Spinal cord (tissue), 10 donors: Measurements from ENCODE around the gene CCDC152. TPM values are rescaled to one million over a fixed set of nuclear protein-coding genes. Genes with fewer than 3 reads are reported as not detected.

Experiments
- DNase-seq, 6 donors: peaks; one replicate each; pipeline versions ENCODE4 v3.0.0 to v3.0.0-alpha.2; 2013 to 2015; ENCODE audit warnings: low spot score in 6 of 6, low read depth in 4 of 6
- H3K27ac ChIP-seq: one replicate; pipeline ENCODE4 v1.5.1; 2013; ENCODE audit warnings: low read depth, low read length, control low read depth
- H3K27me3 ChIP-seq: one replicate; pipeline ENCODE4 v1.6.1; 2013; ENCODE audit warnings: low read length; ENCODE audit not compliant: control insufficient read depth, insufficient read depth
- H3K36me3 ChIP-seq: one replicate; pipeline ENCODE4 v1.6.1; 2013; ENCODE audit warnings: low read length; ENCODE audit not compliant: control insufficient read depth, insufficient read depth
- H3K4me1 ChIP-seq: one replicate; pipeline ENCODE4 v1.6.1; 2013; ENCODE audit warnings: low read length; ENCODE audit not compliant: control insufficient read depth, insufficient read depth
- H3K4me3 ChIP-seq: one replicate; pipeline ENCODE4 v1.5.1; 2013; ENCODE audit warnings: low read depth, low read length, control low read depth
- H3K9me3 ChIP-seq: one replicate; pipeline ENCODE4 v1.6.1; 2013; ENCODE audit warnings: low read length; ENCODE audit not compliant: control insufficient read depth, insufficient read depth
- WGBS: methylation state at CpG from one replicate; pipeline ENCODE4 v1.1.5; 2013; ENCODE audit warnings: missing lambda C conversion rate; ENCODE audit not compliant: insufficient coverage; 5-methylcytosine and 5-hydroxymethylcytosine counted together
- polyA plus RNA-seq, 2 donors: library from polyadenylated mRNA; unstranded; fragments of 120-200 nt; gene quantifications; one replicate each; pipeline ENCODE4 v1.2.1, GENCODE V29; 2013; ENCODE audit not compliant: insufficient read length in 2 of 2
- total RNA-seq, 2 donors: library from RNA; depleted of rRNA in 1 of 2; stranded (reverse); fragments of 120-200 nt in 1 of 2; fragments of >200 nt in 1 of 2; gene quantifications; one replicate each; pipeline versions ENCODE4 v1.2.3 to v1.2.4, GENCODE V29; 2013 to 2014
- donor health status: healthy.

The CCDC152 gene
- total and polyA plus RNA-seq, 4 donors = 5.9 to 14.9 (median 11.6) TPM

- Histone ChIP-seq H3K4me1 (no peaks in the 10 kb centered on the region), H3K27me3 (no peaks in the 10 kb centered on the region)
- no peak for DNase-seq
Observed at GRCh38 chr5:42770003-42770402, 13.4 kb downstream of the CCDC152 start.

GRCh38 chr5:42772265-42772993 is 15.8 kb downstream of the CCDC152 start:
- no peak for DNase-seq
- Histone ChIP-seq H3K36me3 (no peaks in the 10 kb centered on the region), H3K4me3 (no peak overlapping the region), H3K4me1 (no peaks in the 10 kb centered on the region), H3K27me3 (no peaks in the 10 kb centered on the region), H3K9me3 (no peaks in the 10 kb centered on the region), H3K27ac (no peak overlapping the region)
- 97% methylated on average over 3 of the region's 13 CpGs for WGBS

More at GRCh38 chr5:42770003-42770402, 13.4 kb downstream of the CCDC152 start:
- H3K36me3 ChIP-seq = no peaks in the 10 kb centered on the region
- no peak overlapping the region for H3K4me3 ChIP-seq
- no peaks in the 10 kb centered on the region for H3K9me3 ChIP-seq
- no peak overlapping the region for H3K27ac ChIP-seq

- no CpG with 5 or more reads among the region's 1 CpG for WGBS
- Histone ChIP-seq H3K27me3 (no peaks in the 10 kb centered on the region), H3K4me1 (no peaks in the 10 kb centered on the region), H3K4me3 (no peak overlapping the region), H3K27ac (no peak overlapping the region), H3K36me3 (no peaks in the 10 kb centered on the region), H3K9me3 (no peaks in the 10 kb centered on the region)
- no peak for DNase-seq
Observed at GRCh38 chr5:42779083-42779482, 22.5 kb downstream of the CCDC152 start.

- WGBS = no CpG with 5 or more reads among the region's 1 CpG
Observed at GRCh38 chr5:42781584-42781983, 25.0 kb downstream of the CCDC152 start.

GRCh38 chr5:42784132-42784531 is 27.5 kb downstream of the CCDC152 start:
- no peak for DNase-seq
- Histone ChIP-seq H3K36me3 (no peaks in the 10 kb centered on the region), H3K9me3 (no peaks in the 10 kb centered on the region), H3K27me3 (no peaks in the 10 kb centered on the region), H3K27ac (no peak overlapping the region), H3K4me1 (no peaks in the 10 kb centered on the region), H3K4me3 (no peak overlapping the region)
- WGBS = 100% methylated on average over 1 of the region's 1 CpG

More at GRCh38 chr5:42781584-42781983, 25.0 kb downstream of the CCDC152 start:
- DNase-seq = no peak
- Histone ChIP-seq H3K27me3 (no peaks in the 10 kb centered on the region), H3K4me3 (no peak overlapping the region), H3K36me3 (no peaks in the 10 kb centered on the region), H3K9me3 (no peaks in the 10 kb centered on the region), H3K4me1 (no peaks in the 10 kb centered on the region), H3K27ac (no peak overlapping the region)

- H3K27ac ChIP-seq = no peak overlapping the region
- no peak for DNase-seq
- no peak overlapping the region for H3K4me3 ChIP-seq
- H3K36me3 ChIP-seq = no peaks in the 10 kb centered on the region
- no peaks in the 10 kb centered on the region for H3K27me3 ChIP-seq
- no peaks in the 10 kb centered on the region for H3K4me1 ChIP-seq
- WGBS = 100% methylated on average over 2 of the region's 4 CpGs
- H3K9me3 ChIP-seq = no peaks in the 10 kb centered on the region
Observed at GRCh38 chr5:42785756-42786155, 29.1 kb downstream of the CCDC152 start.

- H3K27ac ChIP-seq = no peak overlapping the region
- no peaks in the 10 kb centered on the region for H3K9me3 ChIP-seq
- no peaks in the 10 kb centered on the region for H3K27me3 ChIP-seq
- no peak for DNase-seq
- H3K4me3 ChIP-seq = no peak overlapping the region
- no peaks in the 10 kb centered on the region for H3K36me3 ChIP-seq
- H3K4me1 ChIP-seq = no peaks in the 10 kb centered on the region
Observed at GRCh38 chr5:42787073-42787472, 30.5 kb downstream of the CCDC152 start.

- no peak for DNase-seq
- H3K4me3 ChIP-seq = no peak overlapping the region
- no peaks in the 10 kb centered on the region for H3K36me3 ChIP-seq
- H3K4me1 ChIP-seq = no peaks in the 10 kb centered on the region
- H3K27me3 ChIP-seq = no peaks in the 10 kb centered on the region
- WGBS = no CpG with 5 or more reads among the region's 1 CpG
- no peaks in the 10 kb centered on the region for H3K9me3 ChIP-seq
- H3K27ac ChIP-seq = no peak overlapping the region
Observed at GRCh38 chr5:42787845-42788244, 31.2 kb downstream of the CCDC152 start.

GRCh38 chr5:42791151-42791550 is 34.5 kb downstream of the CCDC152 start:
- H3K27ac ChIP-seq = no peak overlapping the region
- H3K36me3 ChIP-seq = no peaks in the 10 kb centered on the region
- H3K9me3 ChIP-seq = peaks cover 3% of the 10 kb centered on the region
- H3K4me1 ChIP-seq = no peaks in the 10 kb centered on the region
- H3K4me3 ChIP-seq = no peak overlapping the region
- no peaks in the 10 kb centered on the region for H3K27me3 ChIP-seq
- no peak for DNase-seq
